ENCODE measurements around the gene ZC2HC1C.

The ZC2HC1C gene

DNA sequence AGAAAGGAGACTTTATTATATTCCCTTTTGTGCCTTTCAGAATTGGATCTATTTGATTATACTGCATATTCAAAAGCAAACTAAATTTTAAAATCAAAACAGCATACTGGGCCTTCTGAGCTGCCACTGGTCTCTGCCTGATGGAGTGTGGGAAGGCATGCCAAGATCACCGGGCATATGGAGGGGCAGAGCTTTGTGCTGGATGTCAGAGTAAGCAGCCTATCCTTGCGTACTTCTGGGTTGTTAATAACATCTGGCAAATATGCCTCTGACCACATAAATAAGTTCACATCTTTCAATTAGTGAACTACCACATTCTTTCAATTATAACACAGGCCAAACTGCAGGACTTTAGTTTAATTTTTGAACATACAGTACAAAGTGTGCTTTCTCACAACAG lies 36.5 kb upstream of the ZC2HC1C start:
- Histone ChIP-seq H3K9ac (ENCODE audit: low read length) (no peak overlapping the region), H3K4me2 (ENCODE audit: low read depth, low read length, poor library complexity, severe bottlenecking) (no peak overlapping the region), H3K27me3 (ENCODE audit: low read length) (no peaks in the 10 kb centered on the region), H2AFZ (ENCODE audit: low read depth, low read length, severe bottlenecking) (no peak overlapping the region), H3K36me3 (ENCODE audit: low read length) (peaks cover 4% of the 10 kb centered on the region; the same call in 1 of the 2 replicates), H4K20me1 (ENCODE audit: low read depth, low read length) (no peaks in the 10 kb centered on the region), H3K4me3 (ENCODE audit: insufficient read depth, low read length, poor library complexity, severe bottlenecking) (no peak overlapping the region), H3K79me2 (ENCODE audit: insufficient read depth, low read length) (no peaks in the 10 kb centered on the region), H3F3A (ENCODE audit: insufficient read depth) (peaks cover 5% of the 10 kb centered on the region; the same call in 1 of the 2 replicates), H3K27ac (ENCODE audit: low read depth, low read length) (no peak overlapping the region), H3K9me3 (ENCODE audit: insufficient read depth, low read length) (no peaks in the 10 kb centered on the region), H3K9me2 (replicated peaks; ENCODE audit: insufficient read depth, low read length) (no peaks in the 10 kb centered on the region)
- no peak for TF ChIP-seq EZH2phosphoT487 (conservative IDR thresholded peaks at IDR 0.05; ENCODE audit: low read length)
- TF ChIP-seq, protein P1, sequence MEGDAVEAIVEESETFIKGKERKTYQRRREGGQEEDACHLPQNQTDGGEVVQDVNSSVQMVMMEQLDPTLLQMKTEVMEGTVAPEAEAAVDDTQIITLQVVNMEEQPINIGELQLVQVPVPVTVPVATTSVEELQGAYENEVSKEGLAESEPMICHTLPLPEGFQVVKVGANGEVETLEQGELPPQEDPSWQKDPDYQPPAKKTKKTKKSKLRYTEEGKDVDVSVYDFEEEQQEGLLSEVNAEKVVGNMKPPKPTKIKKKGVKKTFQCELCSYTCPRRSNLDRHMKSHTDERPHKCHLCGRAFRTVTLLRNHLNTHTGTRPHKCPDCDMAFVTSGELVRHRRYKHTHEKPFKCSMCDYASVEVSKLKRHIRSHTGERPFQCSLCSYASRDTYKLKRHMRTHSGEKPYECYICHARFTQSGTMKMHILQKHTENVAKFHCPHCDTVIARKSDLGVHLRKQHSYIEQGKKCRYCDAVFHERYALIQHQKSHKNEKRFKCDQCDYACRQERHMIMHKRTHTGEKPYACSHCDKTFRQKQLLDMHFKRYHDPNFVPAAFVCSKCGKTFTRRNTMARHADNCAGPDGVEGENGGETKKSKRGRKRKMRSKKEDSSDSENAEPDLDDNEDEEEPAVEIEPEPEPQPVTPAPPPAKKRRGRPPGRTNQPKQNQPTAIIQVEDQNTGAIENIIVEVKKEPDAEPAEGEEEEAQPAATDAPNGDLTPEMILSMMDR (IDR thresholded peaks at IDR 0.05; ENCODE audit: insufficient read depth, low read length, poor library complexity, severe bottlenecking): no peak

DNA sequence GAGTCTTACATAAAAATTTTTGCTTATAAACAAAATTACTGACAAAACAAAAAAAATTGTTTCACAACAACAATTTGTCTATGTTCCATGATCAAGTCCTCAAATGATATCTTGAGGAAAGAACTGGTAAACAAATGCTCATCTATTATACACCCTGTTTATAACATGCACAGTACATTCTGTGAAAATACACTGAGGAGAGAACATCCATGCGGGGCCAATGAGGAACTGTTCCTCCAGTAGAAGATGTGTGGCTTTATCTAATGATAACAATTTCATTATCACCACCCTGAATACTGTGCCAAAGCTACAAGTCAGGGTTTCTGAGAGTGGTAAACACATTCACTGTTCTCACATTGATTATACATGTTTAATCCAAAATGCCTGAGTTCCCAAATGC lies 28.9 kb upstream of the ZC2HC1C start:
- Histone ChIP-seq H3K36me3 (ENCODE audit: low read length) (no peaks in the 10 kb centered on the region; the same call in 1 of the 2 replicates), H3K79me2 (ENCODE audit: insufficient read depth, low read length) (peaks cover 14% of the 10 kb centered on the region; the same call in 1 of the 2 replicates), H3K4me3 (ENCODE audit: insufficient read depth, low read length, poor library complexity, severe bottlenecking) (no peak overlapping the region), H3K9ac (ENCODE audit: low read length) (no peak overlapping the region), H3K9me2 (replicated peaks; ENCODE audit: insufficient read depth, low read length) (no peaks in the 10 kb centered on the region), H3K27ac (ENCODE audit: low read depth, low read length) (no peak overlapping the region), H3K9me3 (ENCODE audit: insufficient read depth, low read length) (no peaks in the 10 kb centered on the region), H3K4me2 (ENCODE audit: low read depth, low read length, poor library complexity, severe bottlenecking) (no peak overlapping the region), H2AFZ (ENCODE audit: low read depth, low read length, severe bottlenecking) (no peak overlapping the region), H3K27me3 (ENCODE audit: low read length) (no peaks in the 10 kb centered on the region), H4K20me1 (ENCODE audit: low read depth, low read length) (no peaks in the 10 kb centered on the region), H3F3A (ENCODE audit: insufficient read depth) (peaks cover 5% of the 10 kb centered on the region; the same call in 1 of the 2 replicates)
- no peak for TF ChIP-seq EZH2phosphoT487 (conservative IDR thresholded peaks at IDR 0.05; ENCODE audit: low read length)
- TF ChIP-seq, protein P1 (IDR thresholded peaks at IDR 0.05; ENCODE audit: insufficient read depth, low read length, poor library complexity, severe bottlenecking): no peak

DNA sequence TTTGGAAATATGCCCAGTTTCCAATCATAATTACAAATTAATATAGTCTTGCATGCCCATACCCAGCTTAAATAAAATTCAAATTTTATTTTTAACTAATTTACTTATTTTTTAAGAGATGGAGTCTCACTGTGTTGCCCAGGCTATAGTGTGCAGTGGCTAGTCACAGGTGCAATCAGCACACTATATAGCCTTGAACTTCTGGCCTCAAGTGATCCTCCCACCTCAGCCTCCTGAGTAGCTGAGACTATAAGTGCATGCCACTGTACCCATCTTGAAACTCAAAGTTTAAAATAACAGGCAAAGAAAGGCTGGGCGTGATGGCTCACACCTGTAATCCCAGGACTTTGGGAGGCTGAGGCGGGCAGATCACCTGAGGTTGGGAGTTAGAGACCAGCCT lies 28.5 kb upstream of the ZC2HC1C start:
- no peak overlapping the region for H3K9ac ChIP-seq (ENCODE audit: low read length)
- H3K9me3 ChIP-seq (ENCODE audit: insufficient read depth, low read length): no peaks in the 10 kb centered on the region
- H3K79me2 ChIP-seq (ENCODE audit: insufficient read depth, low read length): peaks cover 16% of the 10 kb centered on the region; the same call in 1 of the 2 replicates
- H4K20me1 ChIP-seq (ENCODE audit: low read depth, low read length): no peaks in the 10 kb centered on the region
- H3K9me2 ChIP-seq (replicated peaks; ENCODE audit: insufficient read depth, low read length): no peaks in the 10 kb centered on the region
- no peak overlapping the region for H2AFZ ChIP-seq (ENCODE audit: low read depth, low read length, severe bottlenecking)
- no peaks in the 10 kb centered on the region for H3K27me3 ChIP-seq (ENCODE audit: low read length)
- no peak for TF ChIP-seq EZH2phosphoT487 (conservative IDR thresholded peaks at IDR 0.05; ENCODE audit: low read length)
- TF ChIP-seq, protein P1 (IDR thresholded peaks at IDR 0.05; ENCODE audit: insufficient read depth, low read length, poor library complexity, severe bottlenecking): no peak
- no peak overlapping the region for H3K27ac ChIP-seq (ENCODE audit: low read depth, low read length)
- no peak overlapping the region for H3K4me3 ChIP-seq (ENCODE audit: insufficient read depth, low read length, poor library complexity, severe bottlenecking)
- peaks cover 5% of the 10 kb centered on the region; the same call in 1 of the 2 replicates for H3F3A ChIP-seq (ENCODE audit: insufficient read depth)
- H3K36me3 ChIP-seq (ENCODE audit: low read length): no peaks in the 10 kb centered on the region; the same call in 1 of the 2 replicates
- no peak overlapping the region for H3K4me2 ChIP-seq (ENCODE audit: low read depth, low read length, poor library complexity, severe bottlenecking)

Measured in SU-DHL-6 (cell line).